WI38 (cell line): ENCODE results near the gene OR52N4.
"Not testable (repeated sequence)": the region's sequence is repeated elsewhere in the genome, so short reads cannot be mapped to it uniquely, and the experiment has no call there.

Experiments
- H3K4me3 ChIP-seq: 2 replicates; pipeline ENCODE4 v1.5.1; 2011; ENCODE audit warnings: low read depth, mild to moderate bottlenecking, control low read depth, low read length
- TF ChIP-seq, protein P1 (sequence below): IDR thresholded peaks from 2 replicates; pipeline ENCODE4 v1.5.1; 2012; ENCODE audit warnings: low read depth, mild to moderate bottlenecking, control low read depth, low read length

OR52N4 gene

DNA sequence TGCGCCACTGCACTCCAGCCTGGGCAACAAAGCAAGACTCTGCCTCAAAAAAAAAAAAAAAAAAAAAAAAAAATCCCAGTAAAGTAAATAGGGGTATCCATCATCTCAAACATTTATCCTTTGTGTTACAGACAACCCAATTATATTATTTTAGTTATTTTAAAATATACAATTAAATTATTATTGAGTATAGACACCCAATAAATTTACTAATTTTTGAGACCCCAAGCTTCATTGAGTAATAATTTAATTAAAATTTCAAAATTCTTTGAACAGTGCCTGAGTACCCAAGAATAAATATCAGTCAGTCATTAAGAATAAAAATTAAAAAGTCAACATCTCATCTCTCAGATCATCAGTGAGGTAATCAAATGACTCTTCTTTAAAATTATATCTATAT, at the start of gene OR52N4:
Gene OR52N4, plus strand, starts transcription at position 301 of the 400 bp plus-strand sequence. CDS start 498 bp downstream, outside the sequence.
- TF ChIP-seq, protein P1, sequence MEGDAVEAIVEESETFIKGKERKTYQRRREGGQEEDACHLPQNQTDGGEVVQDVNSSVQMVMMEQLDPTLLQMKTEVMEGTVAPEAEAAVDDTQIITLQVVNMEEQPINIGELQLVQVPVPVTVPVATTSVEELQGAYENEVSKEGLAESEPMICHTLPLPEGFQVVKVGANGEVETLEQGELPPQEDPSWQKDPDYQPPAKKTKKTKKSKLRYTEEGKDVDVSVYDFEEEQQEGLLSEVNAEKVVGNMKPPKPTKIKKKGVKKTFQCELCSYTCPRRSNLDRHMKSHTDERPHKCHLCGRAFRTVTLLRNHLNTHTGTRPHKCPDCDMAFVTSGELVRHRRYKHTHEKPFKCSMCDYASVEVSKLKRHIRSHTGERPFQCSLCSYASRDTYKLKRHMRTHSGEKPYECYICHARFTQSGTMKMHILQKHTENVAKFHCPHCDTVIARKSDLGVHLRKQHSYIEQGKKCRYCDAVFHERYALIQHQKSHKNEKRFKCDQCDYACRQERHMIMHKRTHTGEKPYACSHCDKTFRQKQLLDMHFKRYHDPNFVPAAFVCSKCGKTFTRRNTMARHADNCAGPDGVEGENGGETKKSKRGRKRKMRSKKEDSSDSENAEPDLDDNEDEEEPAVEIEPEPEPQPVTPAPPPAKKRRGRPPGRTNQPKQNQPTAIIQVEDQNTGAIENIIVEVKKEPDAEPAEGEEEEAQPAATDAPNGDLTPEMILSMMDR, result no peak
- no peak within 1 kb of the TSS for H3K4me3 ChIP-seq

DNA sequence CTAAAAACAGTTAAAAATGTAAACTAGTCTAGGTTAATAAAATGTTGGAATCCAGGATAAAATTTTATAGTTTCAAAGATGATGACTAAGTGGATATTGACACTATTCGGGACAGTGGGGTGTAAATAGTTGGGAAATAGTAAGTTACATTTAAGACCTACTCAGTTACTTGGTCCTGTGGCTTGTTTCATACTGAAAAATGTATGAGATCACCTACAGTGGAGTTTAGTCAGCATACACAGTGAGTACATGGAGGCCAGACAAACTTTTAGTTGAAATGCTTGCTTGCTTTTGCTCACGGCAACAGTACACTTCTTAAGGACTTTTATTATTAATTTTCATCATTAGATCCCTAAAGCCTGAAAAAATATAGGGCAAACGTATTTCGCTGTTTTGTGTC, 48.4 kb upstream of the OR52N4 start:
- TF ChIP-seq, protein P1, result no peak
- H3K4me3 ChIP-seq, result no peak overlapping the region

DNA sequence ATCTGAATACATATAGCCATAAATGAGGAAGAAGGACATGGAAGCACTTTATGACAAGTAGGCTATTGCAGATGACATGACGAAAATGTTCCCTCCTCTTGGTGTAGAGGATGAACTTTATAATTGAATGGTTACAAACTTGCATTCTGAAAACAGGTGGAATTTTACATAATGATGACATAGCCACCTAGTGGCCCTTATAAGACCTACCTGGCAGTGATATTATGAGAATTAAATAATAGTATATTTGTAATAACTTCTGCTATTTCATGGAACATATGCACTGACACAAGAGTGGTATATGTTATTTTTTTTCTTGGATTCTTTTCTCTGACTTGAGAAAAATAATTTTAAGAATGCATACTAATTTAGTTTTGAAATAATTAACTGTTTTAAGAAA, 41.5 kb upstream of the OR52N4 start:
- TF ChIP-seq, protein P1, result no peak
- H3K4me3 ChIP-seq, result no peak overlapping the region

DNA sequence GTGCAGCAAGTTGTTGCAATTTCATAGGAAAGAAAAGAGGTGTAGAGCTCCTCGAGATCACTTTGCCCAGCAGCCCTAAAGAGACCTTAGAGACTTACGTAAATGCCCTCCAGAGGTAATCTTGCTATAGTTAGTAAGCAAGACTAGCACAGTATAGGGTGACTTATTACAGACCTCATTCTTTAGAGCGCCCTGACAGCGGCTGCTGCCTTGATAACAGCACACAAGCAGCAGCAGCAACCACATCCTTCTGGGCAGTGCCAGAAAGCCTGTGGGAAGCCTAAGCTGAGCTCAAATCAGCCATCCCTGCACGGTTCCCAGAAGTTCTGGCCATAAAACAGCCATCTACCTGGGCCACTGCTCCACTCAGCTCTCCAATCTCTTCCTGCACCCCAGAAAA, 40.3 kb upstream of the OR52N4 start:
- no peak overlapping the region for H3K4me3 ChIP-seq
- TF ChIP-seq, protein P1, result no peak

DNA sequence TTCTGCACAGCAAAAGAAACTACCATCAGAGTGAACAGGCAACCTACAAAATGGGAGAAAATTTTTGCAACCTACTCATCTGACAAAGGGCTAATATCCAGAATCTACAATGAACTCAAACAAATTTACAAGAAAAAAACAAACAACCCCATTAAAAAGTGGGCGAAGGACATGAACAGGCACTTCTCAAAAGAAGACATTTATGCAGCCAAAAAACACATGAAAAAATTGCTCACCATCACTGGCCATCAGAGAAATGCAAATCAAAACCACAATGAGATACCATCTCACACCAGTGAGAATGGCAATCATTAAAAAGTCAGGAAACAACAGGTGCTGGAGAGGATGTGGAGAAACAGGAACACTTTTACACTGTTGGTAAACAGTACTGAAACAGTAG, 37.5 kb upstream of the OR52N4 start:
- not testable (repeated sequence) for H3K4me3 ChIP-seq

DNA sequence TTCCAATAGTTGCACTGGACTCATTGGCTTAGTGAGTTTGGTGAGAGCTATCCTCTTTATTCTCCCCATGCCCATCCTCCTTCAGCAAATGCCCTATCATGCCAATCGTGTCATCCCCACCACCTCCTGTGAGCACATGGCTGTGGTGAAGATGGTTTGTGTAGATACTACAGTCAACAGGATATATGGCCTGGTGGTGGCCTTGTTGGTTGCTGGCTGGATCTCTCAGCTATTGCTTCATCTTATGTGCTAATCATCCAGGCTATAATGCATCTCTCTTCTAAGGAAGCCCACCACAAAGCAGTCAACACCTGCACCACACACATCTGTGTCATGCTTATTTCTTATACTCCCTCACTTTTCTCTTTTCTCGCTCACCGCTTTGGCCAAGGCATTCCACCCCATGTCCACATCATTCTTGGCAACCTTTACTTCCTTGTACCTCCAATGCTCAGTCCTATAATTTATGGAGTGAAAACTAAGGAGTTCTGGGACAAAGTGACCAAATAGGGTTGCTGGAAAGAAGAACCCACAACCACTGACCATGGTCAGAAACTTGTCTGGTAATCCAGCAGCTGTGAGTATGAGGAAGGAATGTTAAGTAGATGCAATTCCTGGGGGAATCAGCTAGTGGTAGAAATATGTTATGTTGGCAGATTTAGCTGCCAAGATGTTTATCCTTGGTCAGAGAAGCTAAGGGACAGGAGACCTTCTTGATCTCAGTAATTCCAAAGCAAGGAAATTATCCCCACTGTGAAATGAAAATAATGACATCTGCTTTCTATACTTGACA, 34.1 kb upstream of the OR52N4 start:
- no peak overlapping the region for H3K4me3 ChIP-seq
- TF ChIP-seq, protein P1, result no peak

DNA sequence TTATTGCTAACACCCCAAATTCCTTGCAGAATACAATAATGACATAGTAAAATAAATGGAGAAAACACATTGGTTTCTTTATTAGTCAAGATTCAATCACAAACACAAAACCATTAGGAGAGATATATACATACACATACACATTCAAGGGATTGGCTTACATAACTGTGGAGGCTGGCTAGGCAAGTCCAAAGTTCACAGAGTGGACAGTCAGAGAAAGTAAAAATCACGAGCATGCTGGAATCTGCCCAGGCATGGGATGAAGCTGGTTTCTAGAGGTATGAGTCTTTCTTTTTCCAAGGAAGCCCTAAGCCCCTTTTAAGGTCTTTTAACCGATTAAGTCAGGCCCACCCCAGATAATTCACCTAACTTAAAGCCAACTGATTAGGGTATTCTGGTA, 31.4 kb upstream of the OR52N4 start:
- H3K4me3 ChIP-seq, result no peak overlapping the region
- TF ChIP-seq, protein P1, result no peak

DNA sequence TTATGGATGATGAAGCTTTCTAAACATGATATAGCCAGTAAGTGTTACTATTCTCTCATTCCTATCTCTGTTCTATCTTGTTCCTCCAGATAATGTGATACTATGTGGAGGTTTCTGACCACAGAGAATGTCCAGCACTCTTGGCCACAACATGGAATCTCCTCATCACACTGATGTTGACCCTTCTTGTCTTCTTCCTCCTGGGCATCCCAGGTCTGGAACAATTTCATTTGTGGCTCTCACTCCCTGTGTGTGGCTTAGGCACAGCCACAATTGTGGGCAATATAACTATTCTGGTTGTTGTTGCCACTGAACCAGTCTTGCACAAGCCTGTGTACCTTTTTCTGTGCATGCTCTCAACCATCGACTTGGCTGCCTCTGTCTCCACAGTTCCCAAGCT, 27.7 kb upstream of the OR52N4 start:
- TF ChIP-seq, protein P1, result no peak
- H3K4me3 ChIP-seq, result no peak overlapping the region
